MCF 10A (cell line): ENCODE measurements around the gene RIMS1. TPM values are rescaled to one million over a fixed set of nuclear protein-coding genes. Genes with fewer than 3 reads are reported as not detected.

Source experiments
- BruUV-seq: library from RNA; stranded (reverse); fragments of 400-500 nt; replicated peaks from 2 replicates; lab custom pipeline; 2021; lab: Mats Ljungman, UMichigan
- CTCF ChIA-PET: fragments of 300-600 bp; sonication (Branson Sonifier 250); formaldehyde crosslinking; extraction: SDS; loops from one replicate; lab custom pipeline; 2021; ENCODE audit warnings: antibody characterized with exemption, inconsistent platforms; lab: Yijun Ruan, JAX
- POLR2A ChIA-PET: fragments of 300-600, 350-650 bp; sonication (Branson Sonifier 250); formaldehyde crosslinking; extraction: SDS; loops from one replicate; lab custom pipeline; 2020; ENCODE audit warnings: antibody characterized with exemption, inconsistent platforms; lab: Yijun Ruan, JAX
- DNase-seq: peaks from one replicate; pipeline ENCODE4 v3.0.0-alpha.2; 2018; ENCODE audit not compliant: unreplicated experiment
- H3K27ac Mint-ChIP-seq: one replicate; pipeline ENCODE4 v1.8.0; 2022; ENCODE audit warnings: mild to moderate bottlenecking, low read depth, mixed read lengths; ENCODE audit not compliant: unreplicated experiment
- H3K27me3 Mint-ChIP-seq: one replicate; pipeline ENCODE4 v1.8.0; 2022; ENCODE audit warnings: mixed read lengths; ENCODE audit not compliant: insufficient read depth, unreplicated experiment
- H3K36me3 Mint-ChIP-seq: one replicate; pipeline ENCODE4 v1.8.0; 2022; ENCODE audit warnings: mild to moderate bottlenecking, moderate library complexity, mixed read lengths; ENCODE audit not compliant: insufficient read depth, unreplicated experiment
- H3K4me1 Mint-ChIP-seq: one replicate; pipeline ENCODE4 v1.8.0; 2022; ENCODE audit warnings: mixed read lengths; ENCODE audit not compliant: insufficient read depth, unreplicated experiment
- H3K4me3 Mint-ChIP-seq: one replicate; pipeline ENCODE4 v1.8.0; 2022; ENCODE audit warnings: mild to moderate bottlenecking, moderate library complexity, mixed read lengths; ENCODE audit not compliant: unreplicated experiment
- H3K9me3 Mint-ChIP-seq: one replicate; pipeline ENCODE4 v1.8.0; 2022; ENCODE audit warnings: mixed read lengths; ENCODE audit not compliant: unreplicated experiment
- intact Hi-C: fragments of 100-400 bp; cut with micrococcal nuclease; formaldehyde crosslinking; loops from 2 replicates; pipeline ENCODE4 v1.14.1; 2022
- total RNA-seq: library from RNA; stranded (reverse); gene quantifications from 2 replicates; pipeline ENCODE4 v1.2.3, GENCODE V29; 2022
- TF ChIP-seq, protein P1 (sequence below): fragments of 200-600 bp; IDR thresholded peaks from one replicate; pipeline ENCODE4 v1.8.0; 2022; ENCODE audit warnings: antibody characterized with exemption, mild to moderate bottlenecking; ENCODE audit not compliant: unreplicated experiment

Gene RIMS1
- total RNA-seq, 1 experiment from 2014 or later, result not detected

DNA sequence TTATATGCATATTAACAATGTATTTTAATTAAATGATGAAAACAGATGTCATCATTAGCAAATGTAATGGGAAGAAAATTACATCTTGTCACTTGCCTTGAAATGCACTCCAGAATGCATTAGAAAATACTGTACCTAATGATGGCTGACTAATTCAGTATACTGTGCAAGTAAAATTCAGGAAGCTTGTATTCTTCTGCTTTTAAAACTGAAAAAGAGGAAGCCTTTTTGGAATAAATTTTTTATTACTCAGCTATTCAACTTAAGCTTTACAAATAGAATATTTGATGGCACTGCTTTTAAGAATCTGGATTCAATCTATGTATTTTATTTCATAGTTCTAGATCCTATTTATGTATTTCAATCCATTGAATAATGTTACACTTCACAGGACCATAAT lies 195.5 kb downstream of the RIMS1 start:
- Mint-ChIP-seq H3K27ac (no peak overlapping the region), H3K4me3 (no peak overlapping the region), H3K9me3 (no peaks in the 10 kb centered on the region), H3K36me3 (no peaks in the 10 kb centered on the region), H3K27me3 (peaks cover 72% of the 10 kb centered on the region), H3K4me1 (no peaks in the 10 kb centered on the region)
- TF ChIP-seq, protein P1, sequence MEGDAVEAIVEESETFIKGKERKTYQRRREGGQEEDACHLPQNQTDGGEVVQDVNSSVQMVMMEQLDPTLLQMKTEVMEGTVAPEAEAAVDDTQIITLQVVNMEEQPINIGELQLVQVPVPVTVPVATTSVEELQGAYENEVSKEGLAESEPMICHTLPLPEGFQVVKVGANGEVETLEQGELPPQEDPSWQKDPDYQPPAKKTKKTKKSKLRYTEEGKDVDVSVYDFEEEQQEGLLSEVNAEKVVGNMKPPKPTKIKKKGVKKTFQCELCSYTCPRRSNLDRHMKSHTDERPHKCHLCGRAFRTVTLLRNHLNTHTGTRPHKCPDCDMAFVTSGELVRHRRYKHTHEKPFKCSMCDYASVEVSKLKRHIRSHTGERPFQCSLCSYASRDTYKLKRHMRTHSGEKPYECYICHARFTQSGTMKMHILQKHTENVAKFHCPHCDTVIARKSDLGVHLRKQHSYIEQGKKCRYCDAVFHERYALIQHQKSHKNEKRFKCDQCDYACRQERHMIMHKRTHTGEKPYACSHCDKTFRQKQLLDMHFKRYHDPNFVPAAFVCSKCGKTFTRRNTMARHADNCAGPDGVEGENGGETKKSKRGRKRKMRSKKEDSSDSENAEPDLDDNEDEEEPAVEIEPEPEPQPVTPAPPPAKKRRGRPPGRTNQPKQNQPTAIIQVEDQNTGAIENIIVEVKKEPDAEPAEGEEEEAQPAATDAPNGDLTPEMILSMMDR, result no peak
- POLR2A ChIA-PET, result interaction anchor here (0.6 kb wide), 1 partner anchor 824 kb away, joined by 3 read pairs; no protein-coding TSS in a partner anchor
- intact Hi-C loops, result no loop called here
- no TSS peak for BruUV-seq
- no peak for DNase-seq
- CTCF ChIA-PET, result interaction anchor here (0.7 to 1.5 kb wide), 2 partner anchors 547 to 697 kb away, joined by 4 to 6 read pairs; no protein-coding TSS in a partner anchor

DNA sequence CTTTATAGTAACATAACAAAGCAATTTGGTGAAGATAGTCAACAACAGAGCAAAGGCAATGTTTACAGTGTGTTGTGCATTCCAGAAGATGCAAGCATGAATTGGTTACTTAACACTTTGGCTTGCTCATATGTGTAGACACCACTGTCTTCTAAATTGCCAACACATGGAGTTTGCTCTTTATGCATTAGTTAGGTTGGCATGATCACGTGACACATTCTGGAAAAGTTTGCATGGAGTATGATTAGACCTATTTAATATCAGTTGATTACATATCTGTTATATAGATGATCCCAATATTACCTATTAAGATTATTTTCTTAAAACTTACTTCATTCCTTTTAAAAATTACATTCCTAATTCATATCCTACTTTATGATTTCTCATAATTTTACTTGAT lies 197.6 kb downstream of the RIMS1 start:
- Mint-ChIP-seq H3K9me3 (no peaks in the 10 kb centered on the region), H3K4me3 (no peak overlapping the region), H3K36me3 (no peaks in the 10 kb centered on the region), H3K4me1 (no peaks in the 10 kb centered on the region), H3K27me3 (peaks cover 68% of the 10 kb centered on the region), H3K27ac (no peak overlapping the region)
- ChIA-PET POLR2A (no interaction called here), CTCF (interaction anchor here (0.7 to 0.9 kb wide), 3 partner anchors 550 to 1278 kb away, joined by 3 to 5 read pairs (median 5); no protein-coding TSS in a partner anchor)
- no TSS peak for BruUV-seq
- TF ChIP-seq, protein P1, result no peak
- intact Hi-C loops, result loop anchor here (2.0 kb wide), 2 partner anchors 461 to 699 kb away; no protein-coding TSS in a partner anchor
- DNase-seq, result no peak

DNA sequence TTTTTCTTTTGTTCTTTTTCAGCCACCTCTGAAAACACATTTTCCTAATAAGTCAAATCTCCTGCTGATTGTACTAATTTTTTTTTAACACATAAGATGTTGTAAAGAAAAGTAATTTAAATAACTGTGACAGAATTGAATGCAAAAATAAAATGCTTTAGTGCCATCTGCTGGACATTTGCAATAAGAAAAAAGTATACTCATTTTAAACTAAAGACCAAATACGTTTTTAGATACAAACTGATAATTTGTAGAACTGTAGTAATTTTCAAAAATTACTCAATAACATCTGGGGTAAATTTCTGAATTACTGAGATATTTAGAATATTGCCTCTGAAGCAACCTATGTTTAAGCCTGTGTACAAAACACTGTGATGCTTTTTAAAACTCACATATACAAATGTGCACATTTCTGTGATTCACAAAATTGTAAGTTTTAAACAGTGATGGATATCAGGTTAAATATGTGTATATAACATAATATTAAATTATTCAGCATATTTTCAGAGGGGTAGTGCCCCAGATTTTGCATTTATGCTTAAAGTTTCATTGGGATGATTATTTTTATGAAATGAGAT lies 198.7 kb downstream of the RIMS1 start:
- intact Hi-C loops, result loop anchor here (1.0 to 2.0 kb wide), 3 partner anchors 462 to 700 kb away; no protein-coding TSS in a partner anchor
- CTCF ChIA-PET, result interaction anchor here (0.6 to 2.2 kb wide), 8 partner anchors 12 to 1276 kb away, joined by 3 to 8 read pairs (median 3); no protein-coding TSS in a partner anchor
- no peaks in the 10 kb centered on the region for H3K4me1 Mint-ChIP-seq
- H3K27ac Mint-ChIP-seq, result no peak overlapping the region
- peak; percentile 14 for DNase-seq
- no TSS peak for BruUV-seq
- no peak overlapping the region for H3K4me3 Mint-ChIP-seq
- TF ChIP-seq, protein P1, result peak; percentile 42
- H3K9me3 Mint-ChIP-seq, result no peaks in the 10 kb centered on the region
- POLR2A ChIA-PET, result no interaction called here
- H3K36me3 Mint-ChIP-seq, result no peaks in the 10 kb centered on the region
- H3K27me3 Mint-ChIP-seq, result peaks cover 67% of the 10 kb centered on the region

DNA sequence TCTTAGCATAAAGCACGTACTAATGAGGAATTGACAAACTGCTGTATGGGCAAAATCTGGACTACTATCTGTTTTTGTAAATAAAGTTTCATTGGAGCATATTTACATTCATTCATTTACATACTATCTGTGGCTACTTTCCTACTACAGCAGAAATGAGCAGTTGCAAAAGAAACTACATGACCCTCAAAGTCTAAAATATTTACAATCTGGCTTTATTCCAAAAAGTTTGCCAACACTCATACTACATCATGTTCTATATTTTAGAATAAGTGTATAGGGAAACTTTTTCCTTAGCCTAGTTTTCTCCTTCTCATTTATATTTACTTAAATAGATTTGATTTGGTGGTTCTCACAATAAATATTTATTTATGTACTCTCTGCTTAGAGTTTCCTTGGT lies 208.2 kb downstream of the RIMS1 start:
- no TSS peak for BruUV-seq
- CTCF ChIA-PET, result interaction anchor here (2.1 kb wide), 1 partner anchor 8 kb away, joined by 5 read pairs; no protein-coding TSS in a partner anchor
- TF ChIP-seq, protein P1, result no peak
- Mint-ChIP-seq H3K4me1 (no peaks in the 10 kb centered on the region), H3K9me3 (no peaks in the 10 kb centered on the region), H3K4me3 (no peak overlapping the region), H3K27ac (no peak overlapping the region), H3K36me3 (no peaks in the 10 kb centered on the region), H3K27me3 (peaks cover 40% of the 10 kb centered on the region)
- DNase-seq, result no peak
- intact Hi-C loops, result no loop called here
- POLR2A ChIA-PET, result no interaction called here
